Chondrocyte (in vitro differentiated cells): Measurements from ENCODE around the gene MYBPH. TPM values are rescaled to one million over a fixed set of nuclear protein-coding genes. Genes with fewer than 3 reads are reported as not detected.

ENCODE experiments used
- DNase-seq: peaks from one replicate; pipeline ENCODE4 v3.0.0; 2021; ENCODE audit warnings: mixed read lengths, low spot score
- H3K27ac Mint-ChIP-seq: one replicate; pipeline ENCODE4 v1.8.0; 2021; ENCODE audit warnings: mild to moderate bottlenecking, moderate library complexity, mixed read lengths; ENCODE audit not compliant: unreplicated experiment
- H3K27me3 Mint-ChIP-seq: 2 replicates; pipeline ENCODE4 v1.8.0; 2021; ENCODE audit warnings: low read depth, mixed read lengths
- H3K36me3 Mint-ChIP-seq: 2 replicates; pipeline ENCODE4 v1.8.0; 2021; ENCODE audit warnings: low read depth, mixed read lengths
- H3K4me1 Mint-ChIP-seq: 2 replicates; pipeline ENCODE4 v1.8.0; 2021; ENCODE audit warnings: low read depth, mild to moderate bottlenecking, mixed read lengths
- H3K4me3 Mint-ChIP-seq: one replicate; pipeline ENCODE4 v1.8.0; 2021; ENCODE audit warnings: mild to moderate bottlenecking, moderate library complexity, mixed read lengths; ENCODE audit not compliant: unreplicated experiment
- H3K9me3 Mint-ChIP-seq: 2 replicates; pipeline ENCODE4 v1.8.0; 2021; ENCODE audit warnings: low read depth, mixed read lengths
- CTCF ChIP-seq: fragments of 200-600 bp; sonication (generic); IDR thresholded peaks from 2 replicates; pipeline ENCODE4 v1.5.0; 2021; ENCODE audit warnings: antibody characterized with exemption, mild to moderate bottlenecking, moderate library complexity
- total RNA-seq: library from RNA; stranded (reverse); gene quantifications from 3 replicates; pipeline ENCODE4 v1.2.1, GENCODE V29; 2021

MYBPH gene
- total RNA-seq, 1 donor from 2014 or later, result not detected

GRCh38 chr1:203200916-203201315 is 25.3 kb upstream of the MYBPH start:
- Mint-ChIP-seq H3K9me3 (no peaks in the 10 kb centered on the region), H3K27ac (no peak overlapping the region), H3K4me1 (peaks cover 26% of the 10 kb centered on the region), H3K4me3 (no peak overlapping the region), H3K27me3 (peaks cover 13% of the 10 kb centered on the region), H3K36me3 (peaks cover 3% of the 10 kb centered on the region)
- TF ChIP-seq CTCF, result no peak
- DNase-seq, result no peak

- Mint-ChIP-seq H3K27me3 (peaks cover 13% of the 10 kb centered on the region), H3K27ac (no peak overlapping the region), H3K9me3 (no peaks in the 10 kb centered on the region), H3K4me1 (peaks cover 30% of the 10 kb centered on the region), H3K36me3 (peaks cover 3% of the 10 kb centered on the region), H3K4me3 (no peak overlapping the region)
- DNase-seq, result no peak
- no peak for TF ChIP-seq CTCF
Measured at GRCh38 chr1:203199816-203200571, 24.4 kb upstream of the MYBPH start.

GRCh38 chr1:203199481-203199815 is 23.8 kb upstream of the MYBPH start:
- no peak for TF ChIP-seq CTCF
- DNase-seq, result no peak
- Mint-ChIP-seq H3K36me3 (peaks cover 3% of the 10 kb centered on the region), H3K27ac (no peak overlapping the region), H3K9me3 (no peaks in the 10 kb centered on the region), H3K4me1 (peaks cover 30% of the 10 kb centered on the region), H3K4me3 (no peak overlapping the region), H3K27me3 (peaks cover 13% of the 10 kb centered on the region)

- DNase-seq, result no peak
- H3K27me3 Mint-ChIP-seq, result peaks cover 13% of the 10 kb centered on the region
- peaks cover 2% of the 10 kb centered on the region for H3K36me3 Mint-ChIP-seq
- TF ChIP-seq CTCF, result no peak
- H3K27ac Mint-ChIP-seq, result no peak overlapping the region
- H3K4me3 Mint-ChIP-seq, result no peak overlapping the region
- peaks cover 30% of the 10 kb centered on the region for H3K4me1 Mint-ChIP-seq
- no peaks in the 10 kb centered on the region for H3K9me3 Mint-ChIP-seq
Measured at GRCh38 chr1:203199002-203199401, 23.4 kb upstream of the MYBPH start.

- no peak for TF ChIP-seq CTCF
- Mint-ChIP-seq H3K36me3 (peaks cover 2% of the 10 kb centered on the region), H3K4me3 (no peak overlapping the region), H3K27ac (peak overlapping the region; percentile 60), H3K9me3 (no peaks in the 10 kb centered on the region), H3K4me1 (peaks cover 30% of the 10 kb centered on the region), H3K27me3 (peaks cover 9% of the 10 kb centered on the region)
- DNase-seq, result no peak
Measured at GRCh38 chr1:203197625-203198024, 22.0 kb upstream of the MYBPH start.
